IPS-18c (cell line): ENCODE data around the gene ACOT13.
"Not testable (repeated sequence)": the region's sequence is repeated elsewhere in the genome, so short reads cannot be mapped to it uniquely, and the experiment has no call there.

Source experiments
- H3K4me3 ChIP-seq: 2 replicates; pipeline ENCODE4 v1.7.0; 2013; ENCODE audit warnings: low read depth, mild to moderate bottlenecking, low read length, moderate library complexity; ENCODE audit not compliant: insufficient read depth
- H3K9me3 ChIP-seq: one replicate; pipeline ENCODE4 v1.6.1; 2013; ENCODE audit warnings: mild to moderate bottlenecking, low read length, moderate library complexity; ENCODE audit not compliant: control insufficient read depth, insufficient read depth

The ACOT13 gene

DNA sequence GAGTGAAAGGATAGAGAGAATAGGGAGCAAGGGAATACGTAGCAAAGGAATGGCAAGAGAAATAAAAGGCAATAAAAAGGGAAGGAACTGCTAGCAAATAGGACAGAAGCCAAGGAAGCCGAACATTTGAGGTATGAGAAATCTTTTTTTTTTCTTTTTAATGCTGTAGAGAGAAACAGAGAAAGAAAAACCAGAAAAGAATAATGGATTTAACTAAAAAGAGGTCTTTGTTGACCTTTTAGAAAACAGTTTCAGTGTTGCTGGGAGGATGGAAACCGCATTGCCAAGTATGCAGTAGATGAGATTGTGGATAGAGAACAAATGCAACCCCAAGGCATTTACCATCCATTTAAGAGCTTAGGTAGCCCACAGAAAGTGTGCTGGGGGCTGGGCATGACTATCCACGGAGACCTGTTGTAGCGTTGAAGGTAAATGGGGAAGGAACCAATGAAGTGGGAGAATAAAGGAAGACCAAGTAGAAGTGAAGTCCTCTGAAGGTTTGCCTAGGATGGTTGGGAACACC is 75.4 kb downstream of the ACOT13 start:
- H3K4me3 ChIP-seq, result no peak overlapping the region
- H3K9me3 ChIP-seq, result no peaks in the 10 kb centered on the region

DNA sequence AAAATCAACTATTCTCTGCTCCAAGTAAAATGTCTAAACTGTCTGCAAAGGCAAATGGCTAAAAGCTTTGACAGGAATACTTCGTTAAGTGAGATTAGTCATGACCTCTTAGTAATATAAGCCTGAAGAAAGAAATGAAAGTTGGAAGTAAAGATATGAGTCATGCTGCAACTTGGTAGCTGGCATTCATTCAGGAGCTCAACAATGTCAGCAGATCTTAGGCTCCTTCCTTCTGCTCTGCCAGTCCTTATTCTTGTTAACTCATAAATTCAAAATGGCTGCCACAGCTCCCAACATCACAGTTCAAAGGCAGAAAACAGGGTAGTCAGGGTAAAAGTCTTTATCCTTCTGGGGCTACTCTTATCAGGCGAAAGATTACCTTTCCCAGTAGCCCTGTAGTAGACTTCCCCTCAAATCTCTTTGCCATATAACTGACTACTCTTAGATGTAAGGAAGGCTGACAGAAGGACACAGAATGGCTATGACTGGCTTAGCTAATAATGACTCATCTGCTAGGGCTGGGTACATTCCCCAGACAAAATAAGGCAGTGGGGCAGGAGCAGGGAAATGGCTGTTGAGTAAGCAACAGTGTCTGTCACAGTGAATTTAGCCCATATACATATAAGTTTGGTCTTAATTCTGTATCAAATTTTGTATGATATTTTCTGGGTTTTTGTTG is 76.5 kb downstream of the ACOT13 start:
- Histone ChIP-seq H3K9me3 (no peaks in the 10 kb centered on the region), H3K4me3 (no peak overlapping the region)

DNA sequence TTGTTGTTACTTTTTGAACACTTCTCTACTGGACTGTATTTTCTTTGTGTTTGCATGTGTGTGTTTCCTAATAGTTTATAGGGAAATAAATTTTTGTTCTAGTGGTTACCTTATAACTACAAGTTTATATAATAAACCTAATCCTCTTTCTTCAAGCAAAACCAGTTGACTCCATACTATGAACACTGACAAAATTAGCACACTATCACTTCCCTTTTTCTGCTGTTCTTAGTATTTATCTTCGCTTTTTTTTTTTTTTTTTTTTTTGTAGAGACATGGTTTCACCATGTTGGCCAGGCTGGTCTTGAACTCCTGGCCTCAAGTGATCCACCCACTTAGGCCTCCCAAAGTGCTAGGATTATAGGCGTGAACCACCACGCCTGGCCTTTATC is 77.1 kb downstream of the ACOT13 start:
- H3K4me3 ChIP-seq, result no peak overlapping the region
- no peaks in the 10 kb centered on the region for H3K9me3 ChIP-seq

DNA sequence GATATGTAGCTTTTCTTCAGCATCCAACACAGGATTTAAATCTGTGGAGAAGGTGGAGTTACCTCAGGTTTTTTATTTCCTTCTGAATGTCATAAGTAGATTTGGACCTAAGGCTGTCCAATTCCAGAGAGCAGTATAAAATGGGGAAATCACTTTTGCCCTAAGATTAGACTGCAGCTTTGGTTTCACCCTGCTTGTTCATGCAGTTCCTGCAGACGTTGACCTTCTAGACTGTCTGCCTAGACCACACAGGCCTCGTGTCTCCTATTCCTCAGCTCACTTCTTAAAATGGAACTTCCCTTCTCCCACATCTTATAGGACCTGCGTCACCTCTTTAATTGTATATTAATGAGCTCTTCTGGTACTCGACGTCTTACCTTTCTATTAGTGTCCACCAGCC is 78.0 kb downstream of the ACOT13 start:
- no peaks in the 10 kb centered on the region for H3K9me3 ChIP-seq
- no peak overlapping the region for H3K4me3 ChIP-seq

DNA sequence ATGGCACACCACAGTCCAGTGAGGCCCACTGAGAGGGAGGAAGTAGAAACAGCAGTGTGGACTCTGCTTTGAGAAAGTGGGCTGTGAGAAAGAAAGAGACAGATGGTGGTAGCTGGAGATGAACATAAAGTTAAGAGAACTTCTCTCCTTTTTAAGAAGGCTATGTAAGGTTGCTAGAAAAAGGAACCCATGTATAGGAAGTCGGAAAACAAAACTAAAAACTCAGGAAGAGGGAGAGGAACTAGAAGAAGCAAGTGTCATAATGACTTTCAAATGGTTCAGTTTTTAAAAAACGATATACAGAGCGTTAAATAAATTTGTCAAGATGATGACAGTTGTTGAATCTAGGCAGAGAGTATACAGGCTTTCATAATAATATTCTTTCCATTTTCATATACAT is 82.4 kb downstream of the ACOT13 start:
- Histone ChIP-seq H3K9me3 (no peaks in the 10 kb centered on the region), H3K4me3 (no peak overlapping the region)

DNA sequence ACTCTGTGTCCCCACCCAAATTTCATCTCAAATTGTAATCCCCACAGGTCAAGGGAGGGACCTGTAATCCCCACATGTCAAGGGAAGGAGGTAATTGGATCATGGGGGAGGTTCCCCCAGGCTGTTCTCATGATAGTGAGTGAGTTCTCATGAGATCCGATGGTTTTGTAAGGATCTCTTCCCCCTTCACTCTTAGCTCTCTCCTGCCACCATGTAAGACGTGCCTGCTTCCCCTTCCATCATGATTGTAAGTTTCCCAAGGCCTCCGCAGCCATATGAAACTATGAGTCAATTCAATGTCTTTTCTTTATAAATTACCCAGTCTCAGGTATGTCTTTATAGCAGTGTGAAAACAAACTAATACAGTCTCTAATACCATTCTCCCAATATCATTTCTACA is 84.0 kb downstream of the ACOT13 start:
- H3K9me3 ChIP-seq, H3K4me3 ChIP-seq: not testable (repeated sequence)

DNA sequence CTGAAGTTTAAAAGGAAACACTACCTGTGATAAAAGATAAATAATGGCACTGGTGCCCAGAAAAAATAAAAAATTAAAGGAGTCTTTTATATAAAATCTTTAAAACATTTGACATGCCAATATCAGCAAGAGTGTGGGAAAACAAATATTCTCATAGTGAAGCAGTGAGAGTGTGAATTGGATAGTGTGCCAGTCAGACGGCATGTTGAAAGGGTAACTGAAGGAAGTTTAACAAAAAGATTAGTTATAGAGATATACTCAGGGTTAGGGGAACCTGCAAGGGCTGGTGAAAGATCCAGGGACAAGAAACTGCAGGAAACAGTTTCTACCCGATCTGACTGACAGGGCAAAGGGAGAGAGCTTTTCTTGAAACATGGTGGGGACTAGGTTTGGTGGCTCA is 85.6 kb downstream of the ACOT13 start:
- Histone ChIP-seq H3K9me3 (no peaks in the 10 kb centered on the region), H3K4me3 (no peak overlapping the region)

DNA sequence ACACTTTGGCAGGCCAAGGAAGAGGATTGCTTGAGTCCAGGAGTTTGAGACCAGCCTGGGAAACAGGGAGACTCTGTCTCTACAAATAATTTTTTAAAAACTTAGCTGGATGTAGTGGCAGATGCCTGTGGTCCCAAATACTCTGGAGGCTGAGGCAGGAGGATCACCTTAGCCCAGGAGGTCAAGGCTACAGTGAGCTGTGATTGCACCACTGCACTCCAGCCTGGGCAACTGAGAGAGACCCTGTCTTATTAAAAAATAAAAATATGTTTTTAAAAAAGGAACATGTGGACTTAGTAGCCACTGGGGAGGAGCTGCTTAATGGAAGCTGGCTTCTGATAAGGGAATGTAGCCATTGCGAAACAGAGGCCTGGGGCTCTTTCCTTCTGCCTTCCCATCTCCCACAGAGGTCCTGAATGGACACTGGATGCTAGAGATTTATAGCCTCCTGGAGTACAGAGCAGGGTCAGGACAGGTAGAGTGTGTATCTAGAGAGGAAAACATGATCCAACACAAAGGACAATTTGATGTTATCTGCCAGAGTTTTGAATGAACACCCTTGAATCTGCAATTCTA is 86.1 kb downstream of the ACOT13 start:
- Histone ChIP-seq H3K9me3 (no peaks in the 10 kb centered on the region), H3K4me3 (no peak overlapping the region)

DNA sequence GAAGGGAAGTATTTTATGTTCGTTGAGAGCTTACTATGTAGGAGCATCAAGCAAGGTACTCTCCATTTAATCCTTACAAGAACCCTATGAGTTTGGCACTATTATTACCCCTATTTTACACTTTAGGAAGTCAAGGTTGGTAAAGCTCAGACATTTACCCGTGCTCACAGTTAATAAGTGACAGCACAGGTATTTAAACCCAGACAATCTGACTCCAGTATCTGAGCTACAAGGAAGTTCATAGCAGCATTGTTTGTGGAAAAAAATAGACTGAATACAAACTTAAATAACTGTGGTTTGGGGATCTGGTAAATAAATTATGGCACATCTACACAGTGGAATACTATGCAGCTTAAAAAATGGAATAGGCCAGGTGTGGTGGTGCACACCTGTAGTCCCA is 86.7 kb downstream of the ACOT13 start:
- no peak overlapping the region for H3K4me3 ChIP-seq
- no peaks in the 10 kb centered on the region for H3K9me3 ChIP-seq

DNA sequence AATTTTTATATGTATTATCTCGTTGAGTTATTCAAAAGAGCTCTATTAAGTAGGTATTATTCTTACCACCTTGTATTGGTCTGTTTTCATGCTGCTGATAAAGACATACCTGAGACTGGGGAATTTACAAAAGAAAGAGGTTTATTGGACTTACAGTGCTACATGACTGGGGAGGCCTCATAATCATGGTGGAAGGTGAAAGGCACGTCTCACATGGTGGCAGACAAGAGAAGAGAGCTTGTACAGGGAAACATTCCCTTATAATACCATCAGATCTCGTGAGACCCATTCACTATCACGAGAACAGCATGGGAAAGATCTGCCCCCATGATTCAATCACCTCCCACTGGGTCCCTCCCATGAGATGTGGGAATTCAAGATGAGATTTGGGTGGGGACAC is 87.5 kb downstream of the ACOT13 start:
- not testable (repeated sequence) for H3K9me3 ChIP-seq, H3K4me3 ChIP-seq
